Esophagus muscularis mucosa (tissue), 4 donors: Measurements from ENCODE around the gene C1R. TPM values are rescaled to one million over a fixed set of nuclear protein-coding genes. Genes with fewer than 3 reads are reported as not detected.

Experiments used
- DNase-seq: peaks from one replicate; pipeline ENCODE4 v3.0.0-alpha.2; 2017; ENCODE audit errors: extremely low spot score
- H3K27ac ChIP-seq, 4 donors: fragments of 200-600 bp; sonication (generic); replicated peaks in 1 of 4; 1 replicate in 3 of 4; 2 replicates in 1 of 4; pipeline ENCODE4 v1.5.1; 2016 to 2019; ENCODE audit warnings: mild to moderate bottlenecking in 1 of 4
- H3K27me3 ChIP-seq, 4 donors: fragments of 200-600 bp; sonication (generic); one replicate each; pipeline versions ENCODE4 v1.5.1 to v1.6.0; 2016 to 2019
- H3K36me3 ChIP-seq, 4 donors: fragments of 200-600 bp; sonication (generic); one replicate each; pipeline ENCODE4 v1.5.1; 2016 to 2019
- H3K4me1 ChIP-seq, 4 donors: fragments of 200-600 bp; sonication (generic); one replicate each; pipeline ENCODE4 v1.5.1; 2016 to 2019
- H3K4me3 ChIP-seq, 4 donors: fragments of 200-600 bp; sonication (generic); 1 replicate in 2 of 4; 2 replicates in 2 of 4; pipeline ENCODE4 v1.5.1; 2016 to 2019; ENCODE audit warnings: mild to moderate bottlenecking in 4 of 4, moderate library complexity in 1 of 4
- H3K9me3 ChIP-seq, 4 donors: fragments of 200-600 bp; sonication (generic); 1 replicate in 3 of 4; 2 replicates in 1 of 4; pipeline ENCODE4 v1.5.1; 2016 to 2019
- EP300 ChIP-seq: sonication (generic); formaldehyde crosslinking; IDR thresholded peaks from one replicate; pipeline ENCODE4 v1.6.1; 2017; ENCODE audit warnings: antibody characterized with exemption
- POLR2A ChIP-seq: fragments of 450-650 bp; IDR thresholded peaks from one replicate; pipeline ENCODE4 v1.6.1; 2017; ENCODE audit warnings: antibody characterized with exemption, moderate library complexity, mild to moderate bottlenecking, low read depth
- POLR2AphosphoS5 ChIP-seq, 2 donors: sonication (generic); formaldehyde crosslinking; IDR thresholded peaks; one replicate each; pipeline ENCODE4 v1.6.1; 2017; ENCODE audit warnings: antibody characterized with exemption in 2 of 2
- WGBS: methylation state at CpG from one replicate; pipeline ENCODE4 v1.1.5; 2018; 5-methylcytosine and 5-hydroxymethylcytosine counted together
- intact Hi-C: fragments of 100-400 bp; cut with DNase I; formaldehyde crosslinking; loops from one replicate; pipeline ENCODE4 v1.15.1; 2023
- total RNA-seq, 4 donors: library from RNA; depleted of rRNA; stranded (reverse); fragments of >200 nt; gene quantifications; one replicate each; pipeline versions ENCODE4 v1.1.0 to v1.2.1, GENCODE V29; 2016
- TF ChIP-seq, protein P1 (sequence below), 3 experiments: fragments of 200-600 bp in 2 of 3; fragments of 450-650 bp in 1 of 3; sonication (generic) in 2 of 3; IDR thresholded peaks; one replicate each; pipeline ENCODE4 v1.5.1; 2017 to 2019; ENCODE audit warnings: antibody characterized with exemption in 3 of 3, mild to moderate bottlenecking in 2 of 3, moderate library complexity in 1 of 3

The C1R gene
- total RNA-seq, 4 donors from 2014 or later = 324 to 603 (median 572) TPM

DNA sequence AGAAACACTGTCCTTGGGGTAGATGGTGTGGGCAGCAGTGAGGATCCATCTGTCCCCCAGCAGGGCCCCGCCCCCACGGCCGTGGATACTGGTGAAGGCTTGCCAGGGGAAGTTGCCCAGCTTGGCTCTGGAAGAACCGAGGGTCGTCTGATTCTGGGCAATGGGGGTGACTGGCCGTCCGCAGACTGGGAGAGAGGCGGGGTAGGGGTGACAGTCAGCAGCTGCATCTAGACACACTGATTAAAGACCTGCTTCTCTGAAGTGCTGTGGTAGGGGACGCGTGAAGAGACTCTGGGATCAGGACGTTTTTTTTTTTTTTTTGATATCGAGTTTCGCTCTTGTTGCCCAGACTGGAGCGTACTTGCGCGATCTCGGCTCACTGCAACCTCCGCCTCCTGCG is 4.7 kb upstream of the C1R start:
- no peak overlapping the region for H3K4me3 ChIP-seq
- 82% methylated on average over 19 of the region's 19 CpGs for WGBS
- DNase-seq = no peak
- H3K9me3 ChIP-seq = no peaks in the 10 kb centered on the region
- peaks cover 7 to 28% (median 26%) of the 10 kb centered on the region in 4 donors for H3K4me1 ChIP-seq
- peaks cover 6 to 49% (median 20%) of the 10 kb centered on the region in 4 donors for H3K36me3 ChIP-seq
- TF ChIP-seq, protein P1, sequence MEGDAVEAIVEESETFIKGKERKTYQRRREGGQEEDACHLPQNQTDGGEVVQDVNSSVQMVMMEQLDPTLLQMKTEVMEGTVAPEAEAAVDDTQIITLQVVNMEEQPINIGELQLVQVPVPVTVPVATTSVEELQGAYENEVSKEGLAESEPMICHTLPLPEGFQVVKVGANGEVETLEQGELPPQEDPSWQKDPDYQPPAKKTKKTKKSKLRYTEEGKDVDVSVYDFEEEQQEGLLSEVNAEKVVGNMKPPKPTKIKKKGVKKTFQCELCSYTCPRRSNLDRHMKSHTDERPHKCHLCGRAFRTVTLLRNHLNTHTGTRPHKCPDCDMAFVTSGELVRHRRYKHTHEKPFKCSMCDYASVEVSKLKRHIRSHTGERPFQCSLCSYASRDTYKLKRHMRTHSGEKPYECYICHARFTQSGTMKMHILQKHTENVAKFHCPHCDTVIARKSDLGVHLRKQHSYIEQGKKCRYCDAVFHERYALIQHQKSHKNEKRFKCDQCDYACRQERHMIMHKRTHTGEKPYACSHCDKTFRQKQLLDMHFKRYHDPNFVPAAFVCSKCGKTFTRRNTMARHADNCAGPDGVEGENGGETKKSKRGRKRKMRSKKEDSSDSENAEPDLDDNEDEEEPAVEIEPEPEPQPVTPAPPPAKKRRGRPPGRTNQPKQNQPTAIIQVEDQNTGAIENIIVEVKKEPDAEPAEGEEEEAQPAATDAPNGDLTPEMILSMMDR (IDR thresholded peaks at IDR 0.05) = no peak
- TF ChIP-seq EP300 (no peak), POLR2AphosphoS5 (IDR thresholded peaks at IDR 0.05) (no peak), POLR2A (no peak)
- no peaks in the 10 kb centered on the region for H3K27me3 ChIP-seq
- no peak overlapping the region for H3K27ac ChIP-seq
- intact Hi-C loops = no loop called here

DNA sequence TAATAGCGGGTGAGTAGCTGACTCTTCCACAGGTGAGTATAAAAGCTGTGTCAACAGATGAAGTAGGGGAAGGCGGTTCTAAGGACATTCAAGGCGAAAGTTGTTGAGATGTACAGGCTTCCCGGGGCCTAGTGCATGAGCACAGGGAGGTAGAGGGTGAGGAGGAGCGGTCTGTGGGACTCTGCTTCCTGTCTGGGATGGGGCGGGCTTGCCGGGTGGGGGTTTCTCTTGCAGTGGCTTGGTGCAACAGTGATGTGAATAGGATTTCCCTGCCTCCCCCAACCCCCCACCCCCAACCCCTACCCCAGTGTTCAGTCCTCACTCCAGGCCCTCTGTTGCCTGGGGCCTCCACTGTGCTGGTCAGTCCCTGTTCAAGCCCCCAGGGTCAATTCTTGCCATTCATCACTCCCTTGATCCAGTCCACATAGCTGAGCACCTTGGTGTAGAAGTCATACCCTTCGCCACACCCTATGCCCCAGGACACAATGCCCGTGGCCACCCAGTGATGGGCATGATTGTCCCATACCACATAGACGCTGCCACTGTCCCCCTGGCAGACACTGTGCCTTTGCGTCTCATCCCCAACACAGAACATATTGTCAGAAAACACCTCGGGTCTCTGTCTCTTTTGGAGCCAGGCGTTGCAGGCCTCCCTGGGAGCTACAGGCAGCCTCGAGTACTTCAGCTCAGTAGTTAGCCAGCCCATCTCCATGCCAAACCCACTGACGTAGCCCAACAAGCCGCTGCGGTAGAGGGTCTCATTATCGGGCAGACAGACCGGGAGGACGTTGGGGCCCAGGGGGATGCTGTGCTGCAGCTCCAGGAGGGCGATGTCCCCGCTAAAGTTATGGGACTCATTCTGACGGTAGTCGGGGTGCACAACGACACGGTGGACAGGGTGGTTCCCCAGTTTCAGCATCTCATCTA is 4.0 kb upstream of the C1R start:
- Histone ChIP-seq H3K4me3 (no peak overlapping the region), H3K36me3 (peaks cover 6 to 42% (median 18%) of the 10 kb centered on the region in 4 donors), H3K27me3 (no peaks in the 10 kb centered on the region), H3K27ac (no peak overlapping the region), H3K9me3 (no peaks in the 10 kb centered on the region), H3K4me1 (peaks cover 14 to 30% (median 30%) of the 10 kb centered on the region in 4 donors)
- intact Hi-C loops = no loop called here
- no peak for DNase-seq
- 79% methylated on average over 8 of the region's 26 CpGs for WGBS
- TF ChIP-seq POLR2AphosphoS5 (IDR thresholded peaks at IDR 0.05) = peak in 1 of 2 donors; percentile 4
- TF ChIP-seq, protein P1 (IDR thresholded peaks at IDR 0.05) = no peak

GRCh38 chr12:7093892-7094291 is 1.6 kb upstream of the C1R start:
- TF ChIP-seq POLR2AphosphoS5 (IDR thresholded peaks at IDR 0.05) (peak in 1 of 2 donors; percentile 66), EP300 (no peak)
- Histone ChIP-seq H3K36me3 (peaks cover 0 to 36% (median 17%) of the 10 kb centered on the region in 4 donors), H3K9me3 (no peaks in the 10 kb centered on the region), H3K27me3 (no peaks in the 10 kb centered on the region), H3K4me3 (no peak overlapping the region), H3K27ac (peak overlapping the region in 1 of 4 donors; percentile 88), H3K4me1 (peaks cover 19 to 54% (median 53%) of the 10 kb centered on the region in 4 donors)
- intact Hi-C loops = loop anchor here (2.0 kb wide), 1 partner anchor 15 kb away; the partner anchor contains the start of gene C1RL
- no peak for DNase-seq
- 64% methylated on average over 10 of the region's 10 CpGs for WGBS

DNA sequence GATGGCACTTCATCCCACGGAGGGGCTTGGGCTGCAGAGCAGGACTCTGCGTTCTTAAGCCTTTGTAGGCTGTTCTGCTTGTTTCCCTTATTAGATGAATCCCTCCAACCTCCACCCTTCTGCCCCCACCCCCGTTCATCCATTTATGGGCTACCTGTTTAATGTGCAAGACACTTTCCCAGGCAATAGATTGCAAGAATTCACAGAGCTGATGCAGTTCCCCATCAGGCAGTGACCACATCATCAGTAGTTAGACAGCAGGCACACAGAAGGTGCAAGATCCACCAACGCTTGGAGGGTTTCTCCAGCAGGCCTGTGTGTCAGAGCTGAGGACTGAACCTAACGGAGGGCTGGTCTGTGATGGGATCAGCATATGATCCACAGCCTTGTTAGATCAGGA is 1.2 kb upstream of the C1R start:
- WGBS = 56% methylated on average over 5 of the region's 5 CpGs
- Histone ChIP-seq H3K36me3 (peaks cover 3 to 36% (median 19%) of the 10 kb centered on the region in 4 donors), H3K4me1 (peaks cover 19 to 58% (median 54%) of the 10 kb centered on the region in 4 donors), H3K9me3 (no peaks in the 10 kb centered on the region), H3K4me3 (no peak overlapping the region), H3K27ac (peak overlapping the region in 2 of 4 donors; percentile 81 to 88), H3K27me3 (no peaks in the 10 kb centered on the region)
- DNase-seq = no peak
- intact Hi-C loops = loop anchor here (2.0 kb wide), 1 partner anchor 15 kb away; the partner anchor contains the start of gene C1RL
- TF ChIP-seq EP300 = no peak
- TF ChIP-seq, protein P1 (IDR thresholded peaks at IDR 0.05) = no peak
- no peak for TF ChIP-seq POLR2AphosphoS5 (IDR thresholded peaks at IDR 0.05)

DNA sequence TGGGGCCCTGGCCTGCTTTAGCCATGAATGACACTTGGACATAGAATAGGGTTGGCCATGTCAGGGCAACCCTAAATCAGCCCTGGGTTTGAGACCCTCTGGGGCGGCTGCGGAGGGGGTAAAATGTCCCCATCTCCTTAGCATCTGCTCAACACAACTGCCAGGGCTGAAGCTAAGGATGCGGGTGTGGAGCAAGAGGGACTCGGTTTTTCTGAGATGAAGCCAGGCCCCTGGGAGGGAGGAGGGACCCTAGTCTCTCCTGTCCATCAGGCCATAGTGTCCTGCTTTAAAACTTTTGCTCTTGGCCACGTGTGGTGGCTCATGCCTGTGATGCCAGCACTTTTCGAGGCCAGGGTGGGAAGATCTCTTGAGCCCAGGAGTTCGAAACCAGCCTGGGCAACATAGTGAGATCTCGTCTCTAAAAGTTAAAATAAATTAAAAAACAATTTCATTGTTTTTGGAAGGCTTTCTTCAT is 778 bp upstream of the C1R start:
- peak overlapping the region; percentile 81 to 88 (median 85) for H3K27ac ChIP-seq
- WGBS = 76% methylated on average over 6 of the region's 8 CpGs
- H3K4me3 ChIP-seq = peak overlapping the region in 2 of 4 donors; percentile 53 to 75
- TF ChIP-seq EP300 = no peak
- TF ChIP-seq POLR2A = no peak
- no peak for TF ChIP-seq POLR2AphosphoS5 (IDR thresholded peaks at IDR 0.05)
- TF ChIP-seq, protein P1 (IDR thresholded peaks at IDR 0.05) = no peak
- no peaks in the 10 kb centered on the region for H3K27me3 ChIP-seq
- peaks cover 8 to 36% (median 20%) of the 10 kb centered on the region in 4 donors for H3K36me3 ChIP-seq
- H3K9me3 ChIP-seq = no peaks in the 10 kb centered on the region
- DNase-seq = no peak
- H3K4me1 ChIP-seq = peaks cover 19 to 61% (median 54%) of the 10 kb centered on the region in 4 donors
- intact Hi-C loops = loop anchor here (1.0 to 2.0 kb wide), 2 partner anchors 16 to 33 kb away; partner anchors contain the start of genes C1RL and C1S
